ENCODE data around the gene TTLL6.

TTLL6 gene

DNA sequence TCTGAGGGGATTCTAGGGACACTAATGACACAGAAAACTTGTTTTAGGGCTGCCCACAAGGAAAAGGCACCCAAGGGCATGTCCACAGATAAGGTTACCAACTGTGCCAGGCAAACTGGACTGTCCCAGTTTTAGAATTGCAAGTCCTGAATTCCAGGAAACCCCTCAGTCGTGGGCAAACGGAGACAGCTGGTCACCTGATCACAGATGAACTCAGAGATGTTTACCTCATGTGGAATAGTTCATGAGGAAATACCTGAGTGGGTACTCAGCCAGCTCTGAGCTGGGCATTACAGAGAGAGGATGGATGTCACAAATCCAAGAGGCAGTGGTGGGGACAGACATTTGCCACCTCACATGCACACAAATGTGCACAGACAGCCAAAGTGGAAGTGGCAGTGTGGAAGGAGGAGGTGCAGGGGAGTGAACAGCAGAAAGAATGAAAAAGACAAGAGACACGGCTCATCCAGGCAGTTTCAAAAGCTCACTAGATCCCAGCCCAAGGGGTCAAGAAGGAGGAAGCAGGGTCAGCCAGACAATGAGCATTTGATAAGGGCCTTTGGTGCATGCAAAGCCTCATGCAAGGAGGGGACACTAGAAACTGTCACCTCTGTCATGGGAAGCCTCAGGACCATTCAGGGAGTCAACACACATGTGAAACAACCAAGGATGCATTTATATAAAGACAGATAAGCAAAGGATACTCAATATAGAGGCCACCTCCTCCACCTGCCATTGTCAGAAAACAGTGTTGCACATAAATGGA, 24.8 kb downstream of the TTLL6 start:
- H3K9me3 ChIP-seq (ENCODE audit: control insufficient read depth, low read length) = no peaks in the 10 kb centered on the region
- H3K27me3 ChIP-seq (ENCODE audit: control insufficient read depth, insufficient read depth, low read length, poor library complexity, severe bottlenecking) = peaks cover 13% of the 10 kb centered on the region
- 81 to 85% methylated on average over 3 of the region's 3 CpGs for WGBS, 2 experiments
- H3K4me1 ChIP-seq (ENCODE audit: control insufficient read depth, insufficient read depth, low read length) = no peaks in the 10 kb centered on the region
- no peak overlapping the region for H3K4me3 ChIP-seq (ENCODE audit: insufficient read depth, low read depth, low read length)
- no peak overlapping the region for H3K27ac ChIP-seq (ENCODE audit: insufficient read depth, low read depth, low read length, poor library complexity, severe bottlenecking)
- H3K36me3 ChIP-seq (ENCODE audit: control insufficient read depth, insufficient read depth, low read length) = no peaks in the 10 kb centered on the region

DNA sequence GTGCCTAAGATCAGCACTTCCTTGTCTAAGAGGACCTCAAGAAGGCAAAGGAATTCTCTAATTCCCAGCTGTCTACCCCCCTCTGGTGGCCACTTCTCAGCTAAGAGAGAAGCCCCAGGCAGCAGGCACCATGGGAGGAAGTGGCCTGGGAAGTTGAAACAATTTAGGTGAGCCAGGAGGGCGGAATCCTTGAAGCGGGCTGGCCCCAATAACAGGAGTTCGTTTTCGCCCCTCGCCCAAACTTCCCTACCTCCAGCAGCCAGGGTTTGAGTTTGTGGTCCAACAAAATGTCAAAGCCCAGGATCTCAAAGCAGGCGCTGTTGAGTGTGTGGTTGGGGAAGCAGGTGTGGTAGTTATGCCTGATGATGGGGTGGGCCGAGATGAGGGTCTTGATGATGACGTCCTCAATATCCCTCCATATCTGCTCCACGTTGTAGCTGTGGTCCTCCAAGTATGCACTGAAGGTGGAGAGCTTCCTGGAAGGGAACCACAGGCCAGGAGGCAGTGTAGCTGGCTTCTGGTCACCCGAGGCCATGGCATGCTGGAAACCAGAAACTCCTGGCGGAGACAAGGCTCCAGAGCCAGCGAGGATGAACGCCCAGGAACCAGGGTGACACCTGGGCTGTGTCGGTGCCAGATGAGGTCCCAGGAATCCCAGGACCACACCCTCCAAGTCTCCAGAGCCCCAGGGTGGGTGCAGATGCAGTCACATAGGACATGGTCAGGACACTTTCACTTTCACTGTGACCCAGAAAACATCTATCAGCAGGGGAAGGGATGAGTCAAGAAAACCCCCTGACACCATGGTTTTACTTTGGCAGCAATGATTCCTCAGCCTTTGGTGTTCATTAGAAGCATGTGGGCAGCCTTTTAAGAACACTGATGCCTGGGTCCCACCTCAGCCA, 25.6 kb downstream of the TTLL6 start:
- peaks cover 13% of the 10 kb centered on the region for H3K27me3 ChIP-seq (ENCODE audit: control insufficient read depth, insufficient read depth, low read length, poor library complexity, severe bottlenecking)
- 71% methylated on average over 14 of the region's 14 CpGs for WGBS, 2 experiments
- no peak overlapping the region for H3K4me3 ChIP-seq (ENCODE audit: insufficient read depth, low read depth, low read length)

DNA sequence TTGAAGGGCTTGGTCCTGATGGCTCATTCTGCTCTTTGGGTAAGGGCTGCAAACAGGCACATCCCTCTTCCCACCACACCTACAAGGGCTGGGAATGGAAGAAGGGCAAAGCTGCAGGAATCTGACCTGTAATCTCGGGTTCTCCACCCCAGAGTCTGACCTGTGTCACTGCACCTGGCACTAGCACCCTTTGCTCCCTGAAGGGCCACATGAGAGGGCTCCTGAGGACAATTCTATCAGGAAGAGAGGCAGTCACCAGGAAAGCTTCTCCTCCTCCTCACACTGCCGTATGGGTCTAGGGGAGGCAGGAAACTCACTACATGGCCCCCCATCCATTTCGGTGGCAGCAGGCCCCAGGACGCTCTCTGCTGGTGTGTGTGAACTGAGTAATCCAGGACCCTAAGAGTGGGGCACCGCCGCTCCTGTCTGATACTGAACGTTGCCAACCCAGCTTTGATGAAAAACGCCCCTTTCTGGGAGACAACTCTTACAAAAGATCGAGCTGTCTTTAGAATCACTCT, 26.4 kb downstream of the TTLL6 start:
- no peak overlapping the region for H3K4me3 ChIP-seq (ENCODE audit: insufficient read depth, low read depth, low read length)
- WGBS, 2 experiments = 38 to 39% methylated on average over 9 of the region's 9 CpGs
- peaks cover 13% of the 10 kb centered on the region for H3K27me3 ChIP-seq (ENCODE audit: control insufficient read depth, insufficient read depth, low read length, poor library complexity, severe bottlenecking)

More for the DNA sequence above, 25.6 kb downstream of the TTLL6 start:
- H3K4me1 ChIP-seq (ENCODE audit: control insufficient read depth, insufficient read depth, low read length) = no peaks in the 10 kb centered on the region
- H3K9me3 ChIP-seq (ENCODE audit: control insufficient read depth, low read length) = no peaks in the 10 kb centered on the region
- no peak overlapping the region for H3K27ac ChIP-seq (ENCODE audit: insufficient read depth, low read depth, low read length, poor library complexity, severe bottlenecking)
- no peaks in the 10 kb centered on the region for H3K36me3 ChIP-seq (ENCODE audit: control insufficient read depth, insufficient read depth, low read length)

DNA sequence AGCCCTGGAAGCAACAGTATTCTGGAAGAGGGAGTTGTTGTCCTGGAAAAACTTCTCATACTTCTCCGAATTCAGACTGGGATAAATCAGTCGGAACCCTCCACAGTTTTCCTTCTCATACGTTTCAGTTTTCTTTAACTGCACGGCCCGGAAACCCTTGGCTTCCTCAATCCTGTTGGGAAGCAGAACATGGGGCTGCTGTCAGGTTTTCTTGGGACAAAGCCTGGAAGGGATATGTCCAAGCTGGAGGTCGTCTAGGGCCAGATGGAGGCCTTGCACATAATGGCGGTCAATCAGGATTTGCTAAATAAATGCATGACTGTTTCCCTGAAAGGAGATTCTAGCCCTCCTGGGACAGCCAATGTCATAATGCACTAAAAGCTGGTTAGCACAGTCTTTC, 29.2 kb downstream of the TTLL6 start:
- Histone ChIP-seq H3K9me3 (ENCODE audit: control insufficient read depth, low read length) (no peaks in the 10 kb centered on the region), H3K27me3 (ENCODE audit: control insufficient read depth, insufficient read depth, low read length, poor library complexity, severe bottlenecking) (peaks cover 9% of the 10 kb centered on the region), H3K4me3 (ENCODE audit: insufficient read depth, low read depth, low read length) (no peak overlapping the region), H3K4me1 (ENCODE audit: control insufficient read depth, insufficient read depth, low read length) (no peaks in the 10 kb centered on the region), H3K36me3 (ENCODE audit: control insufficient read depth, insufficient read depth, low read length) (no peaks in the 10 kb centered on the region), H3K27ac (ENCODE audit: insufficient read depth, low read depth, low read length, poor library complexity, severe bottlenecking) (no peak overlapping the region)
- 91 to 92% methylated on average over 7 of the region's 7 CpGs for WGBS, 2 experiments

More for the DNA sequence above, 26.4 kb downstream of the TTLL6 start:
- Histone ChIP-seq H3K36me3 (ENCODE audit: control insufficient read depth, insufficient read depth, low read length) (no peaks in the 10 kb centered on the region), H3K27ac (ENCODE audit: insufficient read depth, low read depth, low read length, poor library complexity, severe bottlenecking) (no peak overlapping the region), H3K9me3 (ENCODE audit: control insufficient read depth, low read length) (no peaks in the 10 kb centered on the region), H3K4me1 (ENCODE audit: control insufficient read depth, insufficient read depth, low read length) (no peaks in the 10 kb centered on the region)

DNA sequence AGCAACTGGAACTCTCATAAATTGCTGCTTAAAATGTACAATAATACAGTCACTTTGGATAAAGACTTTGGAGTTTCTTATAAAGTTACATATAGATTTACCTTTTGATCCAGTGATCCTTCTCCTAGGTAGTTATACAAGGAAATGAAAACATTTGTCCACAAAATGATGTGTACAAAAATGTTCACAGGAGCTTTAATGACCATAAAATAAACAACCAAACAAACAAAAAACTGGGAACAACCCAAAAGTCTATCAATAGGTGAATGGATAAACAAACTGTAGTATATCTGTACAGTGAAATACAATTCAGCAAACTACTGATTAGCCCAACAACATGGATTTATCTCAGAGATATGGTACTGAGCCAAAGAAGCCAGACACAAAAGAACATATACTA, 37.6 kb downstream of the TTLL6 start:
- no peaks in the 10 kb centered on the region for H3K36me3 ChIP-seq (ENCODE audit: control insufficient read depth, insufficient read depth, low read length)

GRCh38 chr17:48776602-48777001, 40.4 kb downstream of the TTLL6 start:
- no peaks in the 10 kb centered on the region for H3K9me3 ChIP-seq (ENCODE audit: control insufficient read depth, low read length)
- H3K4me3 ChIP-seq (ENCODE audit: insufficient read depth, low read depth, low read length) = no peak overlapping the region
- H3K27ac ChIP-seq (ENCODE audit: insufficient read depth, low read depth, low read length, poor library complexity, severe bottlenecking) = no peak overlapping the region
- no peaks in the 10 kb centered on the region for H3K27me3 ChIP-seq (ENCODE audit: control insufficient read depth, insufficient read depth, low read length, poor library complexity, severe bottlenecking)
- no peaks in the 10 kb centered on the region for H3K4me1 ChIP-seq (ENCODE audit: control insufficient read depth, insufficient read depth, low read length)
- no peaks in the 10 kb centered on the region for H3K36me3 ChIP-seq (ENCODE audit: control insufficient read depth, insufficient read depth, low read length)

More for the DNA sequence above, 37.6 kb downstream of the TTLL6 start:
- Histone ChIP-seq H3K27me3 (ENCODE audit: control insufficient read depth, insufficient read depth, low read length, poor library complexity, severe bottlenecking) (no peaks in the 10 kb centered on the region), H3K27ac (ENCODE audit: insufficient read depth, low read depth, low read length, poor library complexity, severe bottlenecking) (no peak overlapping the region), H3K9me3 (ENCODE audit: control insufficient read depth, low read length) (no peaks in the 10 kb centered on the region), H3K4me1 (ENCODE audit: control insufficient read depth, insufficient read depth, low read length) (no peaks in the 10 kb centered on the region), H3K4me3 (ENCODE audit: insufficient read depth, low read depth, low read length) (no peak overlapping the region)

DNA sequence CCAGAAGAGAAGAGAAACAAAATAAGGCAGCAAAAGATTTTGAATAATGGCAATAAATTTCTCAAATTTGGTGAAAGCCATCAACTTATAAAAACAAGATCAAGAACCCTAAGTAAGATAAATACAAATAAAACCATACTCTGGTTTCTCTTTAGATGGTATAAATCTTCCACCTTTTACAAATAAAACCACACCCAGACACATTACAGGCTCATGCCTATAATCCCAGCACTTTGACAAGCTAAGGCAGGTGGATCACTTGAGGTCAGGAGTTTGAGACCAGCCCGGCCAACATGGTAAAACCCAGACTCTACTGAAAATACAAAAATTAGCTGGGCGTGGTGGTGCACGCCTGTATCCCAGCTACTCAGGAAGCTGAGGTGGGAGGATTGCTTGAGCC, 43.8 kb downstream of the TTLL6 start:
- H3K9me3 ChIP-seq (ENCODE audit: control insufficient read depth, low read length) = no peaks in the 10 kb centered on the region
- 90 to 96% methylated on average over 3 of the region's 3 CpGs for WGBS, 2 experiments
- H3K4me3 ChIP-seq (ENCODE audit: insufficient read depth, low read depth, low read length) = no peak overlapping the region
- no peaks in the 10 kb centered on the region for H3K27me3 ChIP-seq (ENCODE audit: control insufficient read depth, insufficient read depth, low read length, poor library complexity, severe bottlenecking)
- H3K27ac ChIP-seq (ENCODE audit: insufficient read depth, low read depth, low read length, poor library complexity, severe bottlenecking) = no peak overlapping the region
- H3K4me1 ChIP-seq (ENCODE audit: control insufficient read depth, insufficient read depth, low read length) = no peaks in the 10 kb centered on the region
- H3K36me3 ChIP-seq (ENCODE audit: control insufficient read depth, insufficient read depth, low read length) = no peaks in the 10 kb centered on the region

- 83 to 85% methylated on average over 3 of the region's 3 CpGs for WGBS, 2 experiments
- Histone ChIP-seq H3K36me3 (ENCODE audit: control insufficient read depth, insufficient read depth, low read length) (no peaks in the 10 kb centered on the region), H3K27ac (ENCODE audit: insufficient read depth, low read depth, low read length, poor library complexity, severe bottlenecking) (no peak overlapping the region), H3K27me3 (ENCODE audit: control insufficient read depth, insufficient read depth, low read length, poor library complexity, severe bottlenecking) (no peaks in the 10 kb centered on the region), H3K9me3 (ENCODE audit: control insufficient read depth, low read length) (no peaks in the 10 kb centered on the region), H3K4me3 (ENCODE audit: insufficient read depth, low read depth, low read length) (no peak overlapping the region), H3K4me1 (ENCODE audit: control insufficient read depth, insufficient read depth, low read length) (no peaks in the 10 kb centered on the region)
Observed at GRCh38 chr17:48770954-48771353, 46.1 kb downstream of the TTLL6 start.

DNA sequence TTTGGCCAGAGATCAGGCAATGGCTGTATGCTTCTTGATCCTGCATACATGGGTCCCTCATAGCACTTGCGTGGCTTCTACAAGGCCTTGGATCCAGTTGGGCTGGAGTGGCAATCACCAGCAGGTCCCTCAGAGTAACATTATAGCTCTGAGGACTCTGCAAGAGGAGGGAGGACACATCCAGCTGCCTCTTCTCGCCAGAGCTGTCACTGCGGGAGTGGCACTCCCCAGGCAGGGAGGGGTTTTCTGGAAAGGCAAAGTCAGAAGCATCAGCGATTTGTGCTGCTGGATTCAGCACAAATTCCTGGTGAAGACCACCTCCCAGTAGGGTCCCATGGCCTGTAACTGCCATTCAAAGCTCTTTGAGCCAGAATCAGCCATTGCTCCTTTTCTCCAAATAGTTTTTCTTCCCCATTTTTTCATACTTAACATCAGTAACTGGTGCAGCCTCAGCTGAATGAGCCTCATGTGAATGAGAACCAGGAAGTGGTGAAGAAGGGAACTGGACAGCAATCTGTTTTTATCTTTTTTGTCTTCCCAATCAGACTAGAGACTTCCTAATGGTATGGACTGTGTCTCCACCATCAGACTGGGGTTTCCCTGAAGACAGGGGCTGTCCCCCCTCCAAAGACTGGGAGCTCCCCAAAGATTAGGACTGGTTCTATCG, 47.9 kb downstream of the TTLL6 start:
- Histone ChIP-seq H3K27me3 (ENCODE audit: control insufficient read depth, insufficient read depth, low read length, poor library complexity, severe bottlenecking) (peaks cover 12% of the 10 kb centered on the region), H3K4me1 (ENCODE audit: control insufficient read depth, insufficient read depth, low read length) (no peaks in the 10 kb centered on the region), H3K27ac (ENCODE audit: insufficient read depth, low read depth, low read length, poor library complexity, severe bottlenecking) (no peak overlapping the region), H3K36me3 (ENCODE audit: control insufficient read depth, insufficient read depth, low read length) (no peaks in the 10 kb centered on the region), H3K4me3 (ENCODE audit: insufficient read depth, low read depth, low read length) (no peak overlapping the region), H3K9me3 (ENCODE audit: control insufficient read depth, low read length) (no peaks in the 10 kb centered on the region)
- 83 to 84% methylated on average over 5 of the region's 5 CpGs for WGBS, 2 experiments

Data from ectodermal cell (in vitro differentiated cells).